ENCODE measurements around the gene VPS35.
A peak's percentile ranks its signal among the peaks of the same experiment; 100 is the strongest.

Gene VPS35

DNA sequence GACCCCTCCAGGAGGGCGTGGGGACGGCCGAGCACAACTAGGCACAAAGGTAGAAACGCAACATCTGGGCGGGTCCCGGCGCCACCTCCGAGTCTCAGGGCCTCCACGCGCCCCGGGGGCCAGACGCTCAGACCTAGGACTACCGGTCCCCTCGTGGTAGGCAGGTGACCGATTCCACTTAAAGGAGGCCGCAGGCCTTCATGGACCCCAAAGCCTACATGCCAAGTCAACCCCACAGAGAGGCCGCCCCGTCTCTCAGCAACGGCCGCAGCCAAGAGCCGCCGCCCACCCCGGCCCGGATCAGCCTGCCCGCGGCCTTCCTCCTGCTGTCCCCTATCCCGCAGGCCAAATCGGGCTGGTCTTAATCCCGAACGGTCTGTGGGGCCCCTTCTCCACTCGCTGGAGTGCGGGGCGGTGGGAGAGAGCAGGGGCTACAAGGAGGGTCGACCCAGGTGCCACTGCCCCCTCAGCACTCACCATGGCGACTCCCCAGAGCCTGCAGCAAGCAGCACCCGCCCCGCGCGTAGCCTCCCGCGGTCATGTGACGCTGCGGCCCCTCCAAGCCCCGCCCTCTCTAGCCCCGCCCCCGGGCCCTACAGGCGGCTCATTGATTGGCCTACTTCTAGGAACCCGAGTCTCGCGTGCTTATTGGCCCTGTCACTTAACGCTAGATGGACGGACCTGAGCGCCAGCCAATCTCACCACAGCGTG is at the start of gene VPS35:
Gene VPS35, minus strand, starts transcription at position 525 of the 711 bp plus-strand sequence. Its CDS starts 45 bp downstream, at position 480.
- DNase-seq (ENCODE audit: low read depth) = peak; percentile 99
- peak within 1 kb of the TSS; percentile 84 for H3K4me3 ChIP-seq (ENCODE audit: low read length)
- TF ChIP-seq, protein P1, sequence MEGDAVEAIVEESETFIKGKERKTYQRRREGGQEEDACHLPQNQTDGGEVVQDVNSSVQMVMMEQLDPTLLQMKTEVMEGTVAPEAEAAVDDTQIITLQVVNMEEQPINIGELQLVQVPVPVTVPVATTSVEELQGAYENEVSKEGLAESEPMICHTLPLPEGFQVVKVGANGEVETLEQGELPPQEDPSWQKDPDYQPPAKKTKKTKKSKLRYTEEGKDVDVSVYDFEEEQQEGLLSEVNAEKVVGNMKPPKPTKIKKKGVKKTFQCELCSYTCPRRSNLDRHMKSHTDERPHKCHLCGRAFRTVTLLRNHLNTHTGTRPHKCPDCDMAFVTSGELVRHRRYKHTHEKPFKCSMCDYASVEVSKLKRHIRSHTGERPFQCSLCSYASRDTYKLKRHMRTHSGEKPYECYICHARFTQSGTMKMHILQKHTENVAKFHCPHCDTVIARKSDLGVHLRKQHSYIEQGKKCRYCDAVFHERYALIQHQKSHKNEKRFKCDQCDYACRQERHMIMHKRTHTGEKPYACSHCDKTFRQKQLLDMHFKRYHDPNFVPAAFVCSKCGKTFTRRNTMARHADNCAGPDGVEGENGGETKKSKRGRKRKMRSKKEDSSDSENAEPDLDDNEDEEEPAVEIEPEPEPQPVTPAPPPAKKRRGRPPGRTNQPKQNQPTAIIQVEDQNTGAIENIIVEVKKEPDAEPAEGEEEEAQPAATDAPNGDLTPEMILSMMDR (IDR thresholded peaks at IDR 0.05; ENCODE audit: insufficient read depth, low read depth, low read length, missing control alignments) = no peak

DNA sequence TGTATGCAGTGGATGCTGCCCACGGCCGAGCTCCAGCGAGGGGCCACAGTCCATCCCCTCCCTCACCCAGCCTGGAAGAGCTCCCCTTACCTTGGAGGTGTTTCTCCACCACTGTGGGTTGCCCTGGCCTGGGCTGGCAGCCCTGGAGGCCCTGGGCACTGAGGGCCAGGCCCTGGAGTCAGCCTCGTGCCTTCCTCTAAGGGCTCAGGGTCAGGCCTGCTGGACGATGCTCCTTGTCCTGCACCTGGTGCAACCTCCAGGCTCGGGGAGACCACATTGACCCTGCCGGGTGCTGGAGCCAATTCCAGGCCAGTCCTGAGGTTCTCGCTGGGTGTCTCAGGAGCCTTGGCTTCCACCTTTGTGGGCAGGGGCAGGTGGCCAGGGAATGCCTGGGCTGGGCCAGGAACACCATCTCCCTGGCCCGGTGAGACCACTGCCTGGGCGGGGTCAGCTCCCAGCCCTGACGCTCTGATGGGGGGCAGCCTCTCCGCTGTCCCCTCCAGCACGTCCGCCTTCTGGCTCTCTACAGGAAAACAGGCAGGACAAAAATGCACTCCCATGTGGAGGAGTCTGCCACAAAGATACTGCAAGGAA is 48.7 kb upstream of the VPS35 start:
- DNase-seq (ENCODE audit: low read depth) = no peak
- TF ChIP-seq, protein P1 (IDR thresholded peaks at IDR 0.05; ENCODE audit: insufficient read depth, low read depth, low read length, missing control alignments) = no peak
- H3K4me3 ChIP-seq (ENCODE audit: low read length) = no peak overlapping the region

DNA sequence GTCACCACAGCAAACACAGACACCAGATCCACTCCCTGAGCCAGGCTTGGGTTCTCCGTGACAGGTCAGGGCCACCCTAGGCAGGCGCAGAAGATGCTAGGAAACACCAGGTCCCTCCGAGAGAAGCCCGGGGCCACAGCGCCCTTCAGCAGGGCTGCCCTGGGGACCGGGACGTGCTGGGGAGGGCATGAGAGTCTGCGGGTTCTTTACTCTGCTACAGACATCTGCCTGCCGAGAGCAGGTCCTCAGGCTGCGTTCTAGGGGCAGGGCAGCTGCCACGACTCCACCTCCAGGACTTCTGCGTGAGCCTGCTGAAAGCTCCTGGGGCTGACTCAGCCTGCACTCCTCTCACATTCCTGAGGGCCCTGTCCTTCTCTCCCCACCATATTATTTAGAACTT is 47.7 kb upstream of the VPS35 start:
- TF ChIP-seq, protein P1 (IDR thresholded peaks at IDR 0.05; ENCODE audit: insufficient read depth, low read depth, low read length, missing control alignments) = no peak
- peak; percentile 13 for DNase-seq (ENCODE audit: low read depth)
- no peak overlapping the region for H3K4me3 ChIP-seq (ENCODE audit: low read length)

DNA sequence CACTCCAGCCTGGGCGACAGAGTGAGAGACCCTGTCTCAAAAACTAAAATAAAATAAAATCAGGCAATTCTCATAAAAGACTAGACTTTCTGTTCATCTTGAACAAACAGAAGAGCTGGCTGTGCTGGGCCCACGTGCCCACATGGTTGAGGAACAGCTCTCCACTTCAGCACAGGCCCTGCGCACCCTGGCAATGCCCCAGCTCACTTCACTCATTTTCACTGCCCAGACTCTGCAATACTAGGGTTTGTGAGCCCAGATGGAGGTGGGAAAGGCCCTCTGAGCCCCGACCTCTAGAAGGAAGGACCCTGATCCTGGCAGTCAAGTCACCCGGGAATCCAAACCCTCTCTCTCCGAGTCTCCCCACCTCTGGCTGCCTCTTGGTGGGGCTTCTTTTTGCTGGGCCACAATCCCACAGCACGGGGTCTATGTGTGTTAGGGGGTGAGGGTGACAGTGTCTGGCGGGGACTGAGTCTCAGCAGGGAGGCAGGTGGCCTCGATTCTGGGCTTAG is 44.4 kb upstream of the VPS35 start:
- no peak for DNase-seq (ENCODE audit: low read depth)
- TF ChIP-seq, protein P1 (IDR thresholded peaks at IDR 0.05; ENCODE audit: insufficient read depth, low read depth, low read length, missing control alignments) = no peak
- no peak overlapping the region for H3K4me3 ChIP-seq (ENCODE audit: low read length)

DNA sequence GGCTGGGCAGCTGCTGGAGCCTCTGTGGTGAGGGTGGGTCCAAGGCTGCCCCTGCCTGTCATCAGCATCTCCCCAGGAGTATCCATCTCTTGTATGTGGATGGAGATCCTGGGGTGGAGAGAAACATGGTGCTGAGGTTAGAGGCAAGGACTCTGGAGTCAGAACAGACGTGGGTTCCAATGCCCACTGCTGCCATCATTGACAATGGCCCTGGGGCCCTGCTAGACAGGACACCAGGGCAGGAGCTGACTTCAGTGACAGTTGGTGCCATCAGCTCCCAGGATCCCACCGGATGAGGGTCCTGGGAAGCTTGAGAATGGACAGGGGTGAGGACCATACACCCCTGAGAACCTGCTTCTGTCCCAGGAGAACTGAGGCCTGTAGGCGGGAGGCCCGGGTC is 43.6 kb upstream of the VPS35 start:
- TF ChIP-seq, protein P1 (IDR thresholded peaks at IDR 0.05; ENCODE audit: insufficient read depth, low read depth, low read length, missing control alignments) = no peak
- H3K4me3 ChIP-seq (ENCODE audit: low read length) = no peak overlapping the region
- DNase-seq (ENCODE audit: low read depth) = no peak

DNA sequence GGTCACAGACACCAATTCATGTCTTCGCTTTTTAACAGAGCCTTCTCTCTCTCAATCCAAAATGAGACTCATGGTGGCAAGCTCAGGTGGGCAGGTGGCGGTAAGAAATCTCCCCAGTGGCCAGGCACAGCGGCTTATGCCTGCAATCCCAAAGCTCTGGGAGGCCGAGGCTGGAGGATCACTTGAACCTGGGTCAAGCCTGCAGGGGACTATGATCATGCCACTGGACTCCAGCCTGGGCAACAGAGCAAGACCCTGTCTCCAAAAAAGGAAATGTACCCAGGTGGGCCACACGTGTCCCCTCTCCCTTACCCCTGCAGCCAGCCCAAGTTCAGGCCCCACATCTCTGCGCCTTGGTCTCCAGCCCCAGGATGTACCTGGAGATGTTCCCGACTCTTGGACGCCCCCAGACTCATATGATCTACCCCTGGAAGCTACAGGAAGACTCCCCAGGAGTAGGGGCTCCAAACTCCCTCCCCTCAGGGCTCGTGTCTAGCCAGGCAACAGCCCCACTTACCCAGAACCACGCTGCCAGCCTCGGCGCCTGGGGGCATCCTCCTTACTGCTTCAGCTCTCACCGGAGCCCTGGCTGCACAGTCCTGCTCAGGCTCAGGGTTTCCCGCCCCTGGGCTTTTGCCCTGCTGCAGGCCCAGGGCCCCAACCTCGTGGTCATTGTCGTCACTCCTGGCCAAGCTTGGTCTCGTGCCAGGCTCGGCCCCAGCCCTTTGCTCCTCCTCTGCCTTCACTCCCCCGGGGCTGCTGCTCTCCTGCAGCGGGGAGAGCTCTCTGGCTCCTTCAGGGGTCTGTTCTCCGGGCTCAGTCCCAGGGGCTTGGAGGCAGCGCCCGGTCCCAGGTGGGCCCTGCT is 42.9 kb upstream of the VPS35 start:
- TF ChIP-seq, protein P1 (IDR thresholded peaks at IDR 0.05; ENCODE audit: insufficient read depth, low read depth, low read length, missing control alignments) = no peak
- H3K4me3 ChIP-seq (ENCODE audit: low read length) = no peak overlapping the region
- DNase-seq (ENCODE audit: low read depth) = no peak
